Activated CD4-positive, alpha-beta T cell treated with anti-CD3 and anti-CD28 coated beads, Interleukin-2, amount 10 ng/mL, durations not matched to agents 24 days and 14 days (primary cell): ENCODE measurements around the gene OTUD4. TPM values are rescaled to one million over a fixed set of nuclear protein-coding genes. Genes with fewer than 3 reads are reported as not detected.

ENCODE experiments used
- DNase-seq: peaks from one replicate; pipeline ENCODE4 v3.0.0; 2022
- H3K27ac Mint-ChIP-seq: one replicate; pipeline ENCODE4 v1.8.0; 2022; ENCODE audit warnings: mild to moderate bottlenecking, mixed read lengths
- H3K27me3 Mint-ChIP-seq: one replicate; pipeline ENCODE4 v1.8.0; 2022; ENCODE audit warnings: mixed read lengths
- H3K36me3 Mint-ChIP-seq: one replicate; pipeline ENCODE4 v1.8.0; 2022; ENCODE audit warnings: low read depth, mild to moderate bottlenecking, mixed read lengths
- H3K4me1 Mint-ChIP-seq: one replicate; pipeline ENCODE4 v1.8.0; 2021; ENCODE audit warnings: mixed read lengths
- H3K4me3 Mint-ChIP-seq: one replicate; pipeline ENCODE4 v1.8.0; 2022; ENCODE audit warnings: mild to moderate bottlenecking, moderate library complexity, mixed read lengths
- H3K9me3 Mint-ChIP-seq: one replicate; pipeline ENCODE4 v1.8.0; 2021; ENCODE audit warnings: mixed read lengths
- intact Hi-C: fragments of 100-400 bp; cut with micrococcal nuclease; formaldehyde crosslinking; loops from one replicate; pipeline ENCODE4 v1.15.1; 2023
- total RNA-seq: library from RNA; stranded (reverse); gene quantifications from 2 replicates; pipeline ENCODE4 v1.2.3, GENCODE V29; 2022

The OTUD4 gene
- total RNA-seq, 1 donor from 2014 or later: 86.4 TPM

DNA sequence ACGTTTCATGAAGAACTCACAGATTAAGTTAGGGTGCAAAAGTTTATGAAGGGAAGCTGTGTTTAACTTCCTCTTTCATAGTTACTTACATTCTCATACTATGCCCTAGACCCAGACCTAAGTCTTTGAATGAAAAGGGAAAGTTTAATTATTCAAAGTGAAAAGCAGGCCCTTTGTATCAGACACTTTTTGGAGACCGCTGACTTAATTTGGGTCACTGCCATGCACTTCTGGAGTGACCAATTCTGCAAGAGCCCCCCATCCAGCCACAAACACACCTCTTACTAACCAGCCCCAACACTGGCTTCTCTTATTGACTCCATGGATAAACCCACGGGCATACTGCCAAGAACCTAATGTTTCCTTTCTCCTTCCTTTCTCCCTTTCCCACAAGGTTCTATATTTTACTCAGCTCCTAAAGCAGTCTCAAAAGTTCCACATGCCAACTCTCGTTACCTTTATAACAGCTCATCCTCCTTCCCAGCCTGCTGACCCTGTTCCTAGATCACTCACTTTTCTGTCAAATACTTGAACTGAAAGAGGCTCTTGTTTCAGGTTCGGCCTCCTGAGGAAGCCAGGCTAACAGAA is 47.8 kb downstream of the OTUD4 start:
- H3K4me3 Mint-ChIP-seq: peak overlapping the region; percentile 56
- H3K9me3 Mint-ChIP-seq: no peaks in the 10 kb centered on the region
- H3K27ac Mint-ChIP-seq: peak overlapping the region; percentile 70
- peaks cover 61% of the 10 kb centered on the region for H3K4me1 Mint-ChIP-seq
- intact Hi-C loops: no loop called here
- DNase-seq: peak; percentile 56
- H3K36me3 Mint-ChIP-seq: peaks cover 72% of the 10 kb centered on the region
- H3K27me3 Mint-ChIP-seq: no peaks in the 10 kb centered on the region

DNA sequence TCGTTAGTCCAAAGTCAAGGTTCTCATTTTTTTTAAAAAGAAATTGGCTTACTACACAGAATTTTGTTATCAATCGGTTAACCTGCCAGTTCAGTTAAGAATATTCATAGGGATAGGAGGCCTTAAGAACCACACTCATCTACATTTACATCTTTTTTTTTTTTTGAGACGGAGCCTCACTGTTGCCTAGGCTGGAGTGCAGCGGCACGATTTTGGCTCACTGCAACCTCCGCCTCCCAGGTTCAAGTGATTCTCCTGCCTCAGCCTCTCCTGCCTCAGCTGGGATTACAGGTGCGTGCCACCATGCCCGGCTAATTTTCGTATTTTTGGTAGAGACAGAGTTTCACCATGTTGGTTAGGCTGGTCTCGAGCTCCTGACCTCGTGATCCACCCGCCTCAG is 48.5 kb downstream of the OTUD4 start:
- Mint-ChIP-seq H3K9me3 (no peaks in the 10 kb centered on the region), H3K36me3 (peaks cover 70% of the 10 kb centered on the region), H3K4me3 (no peak overlapping the region), H3K4me1 (peaks cover 62% of the 10 kb centered on the region), H3K27ac (peak overlapping the region; percentile 20), H3K27me3 (no peaks in the 10 kb centered on the region)
- DNase-seq: no peak
- intact Hi-C loops: loop anchor here (2.0 kb wide), 1 partner anchor 47 kb away; no protein-coding TSS in a partner anchor

DNA sequence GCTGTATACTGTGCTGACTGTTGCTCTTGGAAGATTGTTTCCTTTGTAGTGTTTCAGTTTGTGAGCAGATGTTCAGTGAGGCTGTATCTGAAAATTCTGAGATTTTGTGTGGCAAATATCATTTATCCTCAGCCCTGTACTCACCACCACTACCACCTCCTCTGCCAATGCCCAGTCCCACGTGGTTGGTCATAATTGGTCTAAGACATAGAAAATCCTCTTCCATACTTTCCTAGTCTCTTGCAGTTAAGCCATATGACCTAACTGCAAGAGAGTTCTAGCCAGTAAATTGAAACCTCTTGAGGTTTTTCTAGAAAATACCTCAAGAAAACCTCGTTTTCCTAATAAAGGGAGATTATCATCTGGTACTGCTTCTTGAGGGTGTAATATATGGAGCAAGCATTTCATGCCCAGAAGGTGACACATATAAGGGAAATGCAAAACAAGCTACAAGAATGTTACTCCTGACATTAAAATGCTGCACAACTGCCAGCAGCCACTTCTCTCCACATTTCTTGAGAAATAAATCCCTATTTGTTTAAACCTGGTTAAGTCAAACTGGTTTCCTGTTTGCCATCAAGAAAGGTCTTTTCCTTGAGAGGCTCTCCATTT is 49.5 kb downstream of the OTUD4 start:
- peaks cover 68% of the 10 kb centered on the region for H3K4me1 Mint-ChIP-seq
- H3K27ac Mint-ChIP-seq: peak overlapping the region; percentile 83
- H3K27me3 Mint-ChIP-seq: no peaks in the 10 kb centered on the region
- H3K9me3 Mint-ChIP-seq: no peaks in the 10 kb centered on the region
- H3K36me3 Mint-ChIP-seq: peaks cover 75% of the 10 kb centered on the region
- DNase-seq: peak; percentile 70
- peak overlapping the region; percentile 43 for H3K4me3 Mint-ChIP-seq
- intact Hi-C loops: loop anchor here (2.0 kb wide), 1 partner anchor 48 kb away; no protein-coding TSS in a partner anchor

DNA sequence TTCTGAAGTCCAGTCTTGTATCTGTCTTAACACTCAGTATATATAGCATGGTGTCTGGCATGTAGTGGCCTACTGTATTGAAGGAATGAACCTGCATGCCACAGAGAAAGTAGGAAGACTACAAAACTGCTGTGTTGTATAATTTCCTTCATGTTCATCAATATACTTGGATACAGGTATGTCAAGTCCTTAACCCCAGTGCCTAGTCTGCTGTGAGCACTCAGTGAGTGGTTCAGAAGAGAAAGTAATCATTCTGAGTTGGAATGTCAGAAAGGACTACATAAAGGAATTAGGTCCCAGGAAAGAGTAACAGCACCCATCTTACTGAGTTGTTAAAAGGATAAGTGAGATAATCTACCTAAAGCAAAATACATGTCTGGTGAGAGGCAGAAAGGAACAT is 50.3 kb downstream of the OTUD4 start:
- intact Hi-C loops: loop anchor here (2.0 kb wide), 1 partner anchor 49 kb away; no protein-coding TSS in a partner anchor
- Mint-ChIP-seq H3K4me1 (peaks cover 67% of the 10 kb centered on the region), H3K4me3 (peak overlapping the region; percentile 43), H3K27ac (peak overlapping the region; percentile 83), H3K27me3 (no peaks in the 10 kb centered on the region), H3K9me3 (no peaks in the 10 kb centered on the region), H3K36me3 (peaks cover 74% of the 10 kb centered on the region)
- DNase-seq: no peak

DNA sequence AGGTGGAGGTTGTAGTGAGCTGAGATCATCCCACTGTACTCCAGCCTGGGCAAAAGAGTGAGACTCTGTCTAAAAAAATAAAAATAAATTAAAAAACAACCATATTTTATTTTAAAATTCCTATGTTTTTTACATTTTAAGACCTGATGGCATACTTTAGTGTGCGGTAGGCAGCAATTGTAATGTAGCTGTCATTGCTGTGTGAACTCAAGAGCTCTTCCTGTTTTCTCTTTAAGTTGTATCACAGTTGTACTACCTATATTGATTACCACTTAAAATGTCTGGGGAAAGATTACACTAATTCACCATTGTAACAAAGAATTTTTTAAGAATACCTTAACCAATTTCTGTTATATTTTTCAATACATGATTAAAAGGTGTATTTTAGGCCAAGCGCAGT is 55.0 kb downstream of the OTUD4 start:
- no peaks in the 10 kb centered on the region for H3K9me3 Mint-ChIP-seq
- peaks cover 35% of the 10 kb centered on the region for H3K4me1 Mint-ChIP-seq
- no peak for DNase-seq
- H3K27ac Mint-ChIP-seq: peak overlapping the region; percentile 79
- H3K4me3 Mint-ChIP-seq: peak overlapping the region; percentile 46
- peaks cover 71% of the 10 kb centered on the region for H3K36me3 Mint-ChIP-seq
- H3K27me3 Mint-ChIP-seq: no peaks in the 10 kb centered on the region
- intact Hi-C loops: no loop called here

DNA sequence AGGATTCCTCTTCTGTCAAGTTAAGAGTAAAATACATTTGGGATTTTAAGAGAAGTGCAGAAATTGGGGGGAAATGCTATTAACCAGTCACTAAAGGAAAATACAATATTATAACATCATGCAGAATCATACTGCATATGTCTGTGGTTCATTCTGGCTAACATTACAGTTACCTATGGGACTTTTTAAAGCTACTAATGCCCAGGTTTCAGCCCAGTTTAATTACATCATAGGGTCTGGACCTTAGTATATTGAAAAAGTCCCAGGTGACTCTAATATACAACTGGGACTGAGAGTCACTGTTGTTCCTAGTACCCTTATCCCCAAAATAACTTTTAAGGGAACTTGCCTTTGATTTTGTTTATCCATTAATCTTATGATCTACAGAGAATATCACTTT is 72.3 kb downstream of the OTUD4 start:
- Mint-ChIP-seq H3K27ac (no peak overlapping the region), H3K27me3 (no peaks in the 10 kb centered on the region), H3K4me3 (no peak overlapping the region), H3K4me1 (peaks cover 10% of the 10 kb centered on the region), H3K9me3 (no peaks in the 10 kb centered on the region), H3K36me3 (peaks cover 62% of the 10 kb centered on the region)
- no peak for DNase-seq
- intact Hi-C loops: no loop called here

DNA sequence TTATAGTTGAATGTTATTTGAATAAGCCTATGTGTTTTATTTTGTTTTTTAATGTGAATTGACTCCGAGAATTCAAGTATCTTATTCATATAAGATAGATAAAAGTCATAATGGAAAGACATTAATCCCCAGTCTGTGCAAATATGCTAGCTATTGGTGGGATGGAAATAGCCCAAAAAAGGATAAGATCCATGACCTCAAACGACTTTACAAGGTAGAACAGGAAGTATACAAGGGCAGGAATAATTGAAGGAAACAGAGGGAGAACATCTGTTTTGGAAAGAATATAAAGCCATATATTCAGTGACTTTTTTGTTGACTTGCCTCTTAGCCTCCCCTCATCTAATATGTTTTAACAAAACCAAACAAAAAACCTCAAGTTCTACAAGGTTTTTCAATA is 73.3 kb downstream of the OTUD4 start:
- no peak overlapping the region for H3K27ac Mint-ChIP-seq
- intact Hi-C loops: no loop called here
- no peaks in the 10 kb centered on the region for H3K9me3 Mint-ChIP-seq
- H3K36me3 Mint-ChIP-seq: peaks cover 52% of the 10 kb centered on the region
- no peak overlapping the region for H3K4me3 Mint-ChIP-seq
- no peak for DNase-seq
- H3K4me1 Mint-ChIP-seq: peaks cover 8% of the 10 kb centered on the region
- no peaks in the 10 kb centered on the region for H3K27me3 Mint-ChIP-seq

DNA sequence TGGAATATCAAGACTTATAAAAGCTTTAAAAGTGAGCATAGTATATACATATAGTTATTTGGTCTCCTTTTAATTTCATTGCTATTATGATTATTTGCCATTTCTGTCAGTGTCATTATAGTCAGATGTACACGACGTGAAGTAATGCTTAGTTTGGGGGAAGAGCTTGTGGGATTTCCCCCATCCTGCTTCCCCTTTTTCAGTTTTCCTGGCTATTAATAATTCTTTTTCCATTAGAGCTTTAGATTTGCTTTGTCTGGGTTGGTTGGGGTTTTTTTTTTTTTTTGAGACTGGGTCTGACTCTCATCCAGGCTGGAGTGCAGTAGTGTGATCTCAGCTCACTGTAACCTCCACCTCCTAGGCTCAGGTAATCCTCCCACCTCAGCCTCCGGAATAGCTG is 76.9 kb downstream of the OTUD4 start:
- H3K27me3 Mint-ChIP-seq: no peaks in the 10 kb centered on the region
- peaks cover 15% of the 10 kb centered on the region for H3K4me1 Mint-ChIP-seq
- no peaks in the 10 kb centered on the region for H3K9me3 Mint-ChIP-seq
- intact Hi-C loops: loop anchor here (2.0 kb wide), 1 partner anchor 13 kb away; no protein-coding TSS in a partner anchor
- H3K27ac Mint-ChIP-seq: no peak overlapping the region
- no peak for DNase-seq
- H3K36me3 Mint-ChIP-seq: peaks cover 35% of the 10 kb centered on the region
- peak overlapping the region; percentile 13 for H3K4me3 Mint-ChIP-seq

DNA sequence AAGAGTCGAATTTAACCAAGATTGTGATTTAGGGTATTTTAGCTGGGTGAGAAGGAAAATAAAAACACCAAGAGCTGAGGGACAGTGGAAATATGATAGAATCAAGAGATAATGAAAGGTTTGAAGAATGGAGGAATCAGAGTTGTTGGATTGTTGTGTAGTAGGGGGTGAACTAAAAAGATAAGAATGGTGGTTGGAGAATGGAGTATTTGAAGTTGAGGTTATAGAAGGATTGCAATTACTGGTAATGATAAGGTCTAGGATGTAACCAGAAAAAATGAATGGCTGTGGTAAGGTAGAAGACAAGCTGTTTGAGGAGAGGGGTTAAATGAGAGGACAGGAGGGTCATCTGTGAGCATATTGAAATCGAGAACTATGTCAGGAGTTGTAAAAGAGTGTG is 77.8 kb downstream of the OTUD4 start:
- Mint-ChIP-seq H3K9me3 (no peaks in the 10 kb centered on the region), H3K27ac (no peak overlapping the region), H3K27me3 (no peaks in the 10 kb centered on the region), H3K36me3 (peaks cover 35% of the 10 kb centered on the region), H3K4me3 (no peak overlapping the region), H3K4me1 (peaks cover 20% of the 10 kb centered on the region)
- intact Hi-C loops: loop anchor here (2.0 kb wide), 1 partner anchor 14 kb away; no protein-coding TSS in a partner anchor
- DNase-seq: no peak

DNA sequence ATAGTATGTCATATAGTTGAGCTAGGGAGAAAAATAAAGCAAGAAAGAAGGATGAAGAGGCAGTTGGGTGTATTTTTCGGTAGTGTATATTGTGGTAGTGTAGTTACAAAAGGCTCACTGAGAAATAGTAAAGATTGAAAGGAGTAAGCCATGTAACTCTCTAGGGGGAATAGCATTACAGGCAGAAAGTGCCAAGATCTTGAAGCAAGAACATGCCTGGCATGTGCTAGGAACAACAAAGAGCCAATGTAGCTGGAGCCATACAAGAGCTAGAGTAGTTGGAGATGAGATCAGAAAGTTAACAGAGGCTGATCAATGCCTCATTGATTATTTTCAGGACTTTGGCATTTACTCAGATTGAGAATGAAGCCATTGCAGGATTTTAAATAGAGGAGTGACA is 79.3 kb downstream of the OTUD4 start:
- Mint-ChIP-seq H3K27ac (no peak overlapping the region), H3K4me3 (no peak overlapping the region), H3K36me3 (peaks cover 25% of the 10 kb centered on the region), H3K9me3 (no peaks in the 10 kb centered on the region), H3K4me1 (peaks cover 20% of the 10 kb centered on the region), H3K27me3 (no peaks in the 10 kb centered on the region)
- no peak for DNase-seq
- intact Hi-C loops: no loop called here

DNA sequence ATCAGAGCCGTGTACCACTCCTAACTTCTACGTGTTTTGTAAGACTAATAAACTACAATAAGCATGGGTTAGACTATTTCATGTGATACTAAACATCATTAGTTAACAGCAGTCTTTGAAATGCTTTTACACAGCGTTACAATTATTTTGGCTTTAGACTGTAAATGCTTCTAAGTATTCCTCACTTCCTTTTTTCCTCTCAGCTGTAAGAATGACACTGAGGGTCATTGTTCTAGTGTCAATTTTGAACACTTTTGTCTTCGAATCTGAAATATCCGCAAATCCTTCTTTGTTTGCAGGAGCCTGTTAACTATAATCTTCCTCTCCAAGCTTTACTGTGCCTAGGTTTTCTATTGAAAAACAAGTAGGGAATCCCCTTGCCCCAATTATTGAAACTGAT is 80.7 kb downstream of the OTUD4 start:
- peak overlapping the region; percentile 96 for H3K4me3 Mint-ChIP-seq
- peaks cover 27% of the 10 kb centered on the region for H3K36me3 Mint-ChIP-seq
- peaks cover 2% of the 10 kb centered on the region for H3K9me3 Mint-ChIP-seq
- peaks cover 26% of the 10 kb centered on the region for H3K4me1 Mint-ChIP-seq
- H3K27me3 Mint-ChIP-seq: no peaks in the 10 kb centered on the region
- intact Hi-C loops: loop anchor here (2.0 to 5.0 kb wide), 3 partner anchors 383 to 838 kb away; partner anchors contain the start of genes MMAA, SMAD1 and ZNF827
- no peak for DNase-seq
- H3K27ac Mint-ChIP-seq: peak overlapping the region; percentile 67

DNA sequence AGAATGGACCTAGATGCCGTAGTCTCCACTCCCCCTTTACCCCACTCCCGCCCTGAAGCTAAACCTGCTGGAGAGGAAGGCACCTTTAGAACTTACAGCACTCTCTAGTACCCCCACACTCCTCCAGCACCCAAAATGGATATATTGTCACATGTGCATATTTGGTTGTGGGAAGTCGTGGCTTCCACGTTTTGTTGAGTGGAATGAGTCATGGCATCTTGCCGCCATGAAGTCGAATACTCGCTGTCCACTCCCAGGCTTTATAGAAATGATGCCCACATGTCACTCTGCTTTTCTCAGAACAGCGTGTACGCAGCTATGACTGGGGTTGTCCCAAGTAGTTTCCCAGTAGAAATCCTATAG is 81.7 kb downstream of the OTUD4 start:
- Mint-ChIP-seq H3K27ac (peak overlapping the region; percentile 99), H3K9me3 (peaks cover 8% of the 10 kb centered on the region), H3K4me3 (peak overlapping the region; percentile 96), H3K4me1 (peaks cover 23% of the 10 kb centered on the region), H3K27me3 (no peaks in the 10 kb centered on the region), H3K36me3 (peaks cover 33% of the 10 kb centered on the region)
- peak; percentile 84 for DNase-seq
- intact Hi-C loops: loop anchor here (1.0 to 5.0 kb wide), 7 partner anchors 28 to 1585 kb away; partner anchors contain the start of genes MMAA, OTUD4, SMAD1 and SMARCA5

DNA sequence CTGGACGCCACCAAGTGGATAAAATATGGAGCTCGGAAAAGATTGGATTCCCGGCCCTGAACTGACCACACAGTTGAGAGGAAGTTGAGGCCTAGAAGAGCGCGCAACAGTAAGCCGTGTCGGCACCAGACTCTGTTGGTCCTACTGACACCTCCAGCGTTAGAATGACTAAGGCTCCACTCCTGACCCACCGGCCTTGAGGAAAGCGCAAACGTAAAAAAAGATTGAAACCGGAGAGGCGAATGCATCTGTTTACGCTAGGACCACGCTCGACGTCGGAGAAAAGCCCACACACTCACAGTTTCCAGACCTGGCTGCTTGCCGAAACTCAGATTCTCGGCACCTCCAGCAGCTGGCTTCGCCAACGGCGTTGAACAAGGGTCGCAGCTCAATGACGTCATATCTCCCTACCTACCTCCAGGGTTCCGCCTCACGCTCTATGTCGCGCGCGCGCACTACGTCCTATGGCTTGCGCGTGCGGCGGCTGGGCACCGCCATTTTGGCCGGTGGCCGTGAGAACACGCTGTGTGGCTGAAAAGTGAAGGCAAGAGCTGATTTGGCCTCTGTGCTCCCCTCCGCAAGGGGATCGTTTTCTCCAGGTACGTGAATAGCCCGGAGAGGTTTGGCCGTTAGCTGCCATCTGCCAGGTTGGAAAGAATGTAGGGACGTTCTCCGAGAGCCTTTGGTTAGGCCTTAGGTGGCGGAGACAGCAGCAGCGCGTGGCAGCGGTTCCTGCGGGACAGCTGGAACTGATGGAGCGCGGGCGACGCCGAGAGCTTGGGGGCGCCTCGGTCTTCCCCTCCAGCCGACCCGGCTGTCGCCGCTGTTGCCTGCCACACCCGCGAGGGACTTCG is 82.3 kb downstream of the OTUD4 start, which contains the start of the genes ABCE1 and ANAPC10:
TSS of gene ABCE1 (plus strand) at position 491 of the 854 bp plus-strand sequence. CDS start 6,102 bp downstream, outside the sequence.
TSS of gene ANAPC10 (minus strand) at position 376 of the 854 bp plus-strand sequence. CDS start 2,097 bp downstream, outside the sequence.
- peaks cover 36% of the 10 kb centered on the region for H3K36me3 Mint-ChIP-seq
- DNase-seq: peak; percentile 99
- peaks cover 8% of the 10 kb centered on the region for H3K9me3 Mint-ChIP-seq
- peak within 1 kb of the TSS; percentile 99 for H3K27ac Mint-ChIP-seq
- H3K4me1 Mint-ChIP-seq: peaks cover 24% of the 10 kb centered on the region
- peak within 1 kb of the TSS; percentile 96 for H3K4me3 Mint-ChIP-seq
- intact Hi-C loops: loop anchor here (1.0 to 5.0 kb wide), 8 partner anchors 28 to 1585 kb away; partner anchors contain the start of genes MMAA, OTUD4, SMAD1 and SMARCA5
- no peaks in the 10 kb centered on the region for H3K27me3 Mint-ChIP-seq
